CD4-positive, alpha-beta T cell treated with Interferon alpha-2 for 1 hour (primary cell): ENCODE measurements around the gene MYEOV.

Experiments used
- DNase-seq, 2 donors: peaks; one replicate each; pipeline ENCODE4 v3.0.0-alpha.2; 2020 to 2022

MYEOV gene

DNA sequence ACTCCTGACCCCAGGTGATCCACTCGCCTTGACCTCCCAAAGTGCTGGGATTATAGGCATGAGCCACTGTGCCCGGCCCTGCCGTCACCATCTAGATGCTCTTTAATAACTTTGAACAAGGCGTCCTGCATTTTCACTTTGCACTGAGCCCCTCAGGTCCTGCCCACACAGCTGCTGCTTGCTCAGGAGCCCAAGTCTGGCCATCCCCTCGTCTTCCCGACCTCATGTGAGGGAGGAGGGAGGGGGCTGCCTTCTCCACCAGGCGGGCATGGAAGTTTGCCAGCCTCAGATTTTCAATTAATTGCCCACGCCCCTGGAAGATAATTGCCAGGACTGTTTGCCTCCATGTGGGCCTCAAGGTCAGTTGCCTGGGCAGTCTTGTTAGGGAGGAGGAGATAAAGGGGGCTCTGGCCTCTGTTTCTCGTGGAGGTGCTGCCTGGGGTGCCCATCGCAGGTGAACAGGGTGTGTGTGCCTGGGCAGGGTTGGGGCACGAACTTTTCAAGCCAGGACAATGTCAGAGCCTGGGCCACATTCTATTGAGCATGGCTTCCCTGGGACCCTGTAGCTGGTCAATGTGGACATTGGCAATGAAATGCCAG lies 27.9 kb upstream of the MYEOV start:
- DNase-seq, result no peak

DNA sequence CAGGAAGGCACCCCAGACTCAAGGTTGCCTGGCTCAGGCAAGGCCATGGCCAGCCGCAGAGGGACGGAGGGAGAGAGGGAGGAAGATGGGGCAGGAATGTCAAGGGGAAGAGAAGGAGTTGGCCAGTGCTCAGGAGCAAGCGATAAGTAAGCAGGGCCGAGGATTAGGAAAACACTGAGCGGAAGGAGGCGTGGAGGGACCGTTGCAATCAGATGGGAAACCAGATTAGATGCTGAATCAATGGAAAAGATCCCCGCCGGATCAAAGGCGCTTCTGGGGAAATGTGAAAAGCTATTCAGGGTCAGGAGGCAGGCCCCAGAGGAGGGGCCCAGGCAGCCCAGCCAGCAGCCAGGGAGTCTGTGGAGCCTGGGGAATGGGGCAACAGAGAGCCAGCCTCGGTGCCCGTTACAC lies 26.6 kb upstream of the MYEOV start:
- DNase-seq, result no peak

DNA sequence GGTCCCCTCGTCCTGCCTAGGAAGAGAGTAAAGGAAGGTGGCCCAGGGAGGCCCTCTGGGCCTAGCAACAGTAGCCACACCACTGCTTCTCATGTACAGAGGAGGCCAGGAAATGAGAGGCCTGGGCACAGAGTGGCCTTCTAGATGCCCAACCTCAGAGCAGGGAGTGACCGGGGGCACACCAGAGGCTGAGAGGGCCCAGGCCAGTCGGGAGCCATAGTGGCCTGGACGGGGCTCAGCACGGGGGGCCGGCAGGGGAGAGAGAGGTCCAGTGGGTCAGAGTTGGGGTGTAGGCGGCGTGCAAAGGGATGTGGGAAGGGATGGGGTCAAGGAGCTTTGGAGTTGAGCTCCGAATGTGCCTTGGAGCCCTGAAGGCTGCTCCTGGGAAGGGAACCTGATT lies 25.0 kb upstream of the MYEOV start:
- no peak for DNase-seq

DNA sequence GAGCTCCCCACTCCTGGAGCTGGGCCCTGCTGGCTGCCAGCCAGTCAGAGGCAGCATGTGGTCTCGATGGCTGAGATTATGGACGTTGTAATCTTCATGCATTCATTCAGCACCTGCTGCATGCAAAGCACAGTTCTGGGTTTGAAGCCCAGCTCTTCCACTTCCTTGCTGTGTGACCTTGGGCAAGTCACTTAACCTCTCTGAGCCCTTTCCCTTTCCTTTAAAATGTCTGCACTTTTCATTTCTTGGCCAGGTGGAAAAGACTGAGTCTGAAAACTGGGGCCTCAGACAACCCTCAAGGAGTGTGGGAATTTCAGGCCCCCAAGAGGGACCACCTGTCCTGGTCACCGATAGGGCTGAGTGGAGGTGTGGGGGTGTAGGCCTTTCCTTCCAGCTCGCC lies 24.6 kb upstream of the MYEOV start:
- no peak for DNase-seq

DNA sequence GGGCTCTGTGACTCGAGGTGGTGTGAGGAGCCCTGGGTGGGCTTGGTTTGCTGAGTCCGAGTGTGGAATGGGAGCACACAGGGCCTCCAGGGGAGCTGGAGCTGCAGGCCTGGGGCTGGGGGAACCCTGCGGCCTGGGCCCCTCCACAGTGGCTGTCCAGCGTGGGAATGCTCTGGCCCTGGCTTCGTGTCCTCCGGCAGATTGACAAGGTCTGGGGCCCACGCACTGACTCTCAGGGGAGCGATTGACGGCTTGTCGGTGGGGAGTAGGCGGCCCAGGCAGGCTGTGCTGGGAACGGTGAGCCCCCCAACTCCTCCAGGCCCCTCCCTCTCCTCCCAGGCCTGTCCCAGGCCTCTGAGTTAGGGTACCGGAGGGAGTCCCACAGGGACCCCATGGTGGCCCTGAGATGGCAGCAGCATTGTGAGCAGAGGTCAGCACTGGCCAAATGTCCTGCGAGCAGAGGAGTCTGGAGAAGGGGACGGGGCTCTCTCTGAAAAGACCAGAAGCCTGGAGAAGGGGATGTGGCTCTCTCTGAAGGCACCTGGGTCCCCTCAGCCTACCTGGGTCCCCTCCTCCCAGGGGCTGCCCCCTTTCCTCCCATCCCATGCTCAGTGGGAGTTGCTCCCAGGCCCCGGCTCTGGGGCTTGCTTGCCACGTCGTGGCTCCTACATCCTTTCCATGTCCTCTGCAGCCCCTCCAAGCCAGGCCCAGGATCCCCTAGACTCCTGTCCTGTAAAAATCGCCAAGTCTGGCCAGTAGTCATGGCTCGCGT lies 23.8 kb upstream of the MYEOV start:
- DNase-seq, result no peak

DNA sequence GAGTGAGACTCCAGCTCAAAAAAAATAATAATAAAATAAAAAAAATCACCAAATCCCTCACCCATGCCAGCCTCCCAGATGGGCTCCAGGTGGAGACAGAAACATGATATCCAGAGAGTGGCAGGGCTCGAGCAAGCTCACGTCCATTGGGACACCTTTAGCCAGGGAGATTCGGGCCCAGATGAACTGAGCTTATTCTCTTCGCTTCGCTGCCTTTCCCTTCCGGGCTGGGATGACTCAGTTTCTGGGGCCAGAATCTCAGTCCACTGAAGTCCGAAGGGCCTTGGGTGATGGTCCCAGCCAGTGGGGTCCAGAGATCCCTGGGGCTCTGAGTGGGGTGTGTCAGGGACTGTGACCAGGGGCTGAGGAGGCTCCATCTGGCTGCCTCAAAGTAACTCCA lies 23.0 kb upstream of the MYEOV start:
- no peak for DNase-seq

DNA sequence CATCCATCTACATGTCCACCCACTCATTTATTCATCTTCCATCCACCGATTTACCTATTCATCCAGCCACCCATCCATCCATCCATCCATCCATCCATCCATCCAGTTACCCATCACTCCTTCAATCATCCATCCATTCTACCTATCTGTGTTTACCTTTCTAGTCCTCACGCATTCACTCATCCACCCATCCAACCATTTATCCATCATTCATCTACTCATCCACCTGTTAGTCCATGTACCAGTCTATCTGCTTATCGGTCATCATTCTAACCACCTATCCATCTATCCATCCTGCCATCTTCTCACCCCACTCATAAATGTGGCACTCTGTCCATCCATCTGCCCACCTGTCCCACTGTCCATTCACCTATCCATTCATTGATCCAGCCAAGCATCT lies 21.9 kb upstream of the MYEOV start:
- no peak for DNase-seq

DNA sequence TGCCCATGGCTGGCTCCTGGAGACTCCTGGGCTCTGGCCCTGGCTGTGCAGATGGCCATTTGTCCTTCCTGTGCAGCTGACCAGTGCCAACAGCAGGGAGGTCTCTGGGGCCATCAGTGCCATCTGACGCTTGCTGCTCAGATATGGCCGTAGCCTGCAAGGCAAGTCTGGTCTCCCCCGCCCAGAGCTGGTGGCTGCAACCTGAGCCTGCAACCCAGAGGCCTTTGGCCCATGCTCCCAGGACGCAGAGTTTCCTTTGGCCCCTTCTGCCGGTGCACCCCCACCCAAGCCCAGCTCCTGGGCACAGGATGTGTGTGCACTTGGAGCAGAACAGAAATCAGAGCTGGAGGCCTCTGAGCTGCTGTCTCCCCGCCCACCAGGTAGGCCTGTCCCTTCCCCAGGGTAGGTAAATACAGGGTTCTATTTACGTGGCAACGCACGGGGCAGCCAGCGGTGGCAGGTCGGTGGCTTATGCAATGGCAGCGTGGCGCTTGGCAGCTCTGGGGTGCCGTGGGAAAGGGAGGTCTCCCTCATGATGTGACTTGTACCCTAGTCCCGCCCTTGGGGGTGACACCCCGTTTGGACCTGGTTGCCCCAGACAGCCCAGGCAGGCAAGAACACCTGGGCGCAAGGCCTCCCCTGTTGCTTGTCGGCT lies 21.0 kb upstream of the MYEOV start:
- no peak for DNase-seq

DNA sequence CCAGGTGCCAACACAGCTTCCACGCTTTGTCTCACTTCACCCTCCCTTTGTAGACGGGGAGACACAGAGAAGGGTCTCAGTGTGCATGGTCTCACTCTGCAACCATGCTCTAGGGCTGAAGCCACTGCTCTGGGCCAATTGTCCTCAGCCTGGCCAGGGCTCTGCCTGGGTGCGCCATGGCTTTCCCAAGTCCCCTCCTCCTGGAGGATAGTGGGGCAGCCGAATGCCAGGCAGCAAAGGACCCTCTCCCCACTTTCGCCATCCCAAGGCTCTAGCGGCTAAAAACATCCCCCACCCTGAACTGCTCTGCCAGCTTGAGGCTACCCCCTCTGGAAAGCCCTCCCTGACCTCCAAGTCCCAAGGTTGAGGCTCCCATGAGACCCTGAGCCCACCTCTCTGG lies 20.4 kb upstream of the MYEOV start:
- DNase-seq, result no peak

DNA sequence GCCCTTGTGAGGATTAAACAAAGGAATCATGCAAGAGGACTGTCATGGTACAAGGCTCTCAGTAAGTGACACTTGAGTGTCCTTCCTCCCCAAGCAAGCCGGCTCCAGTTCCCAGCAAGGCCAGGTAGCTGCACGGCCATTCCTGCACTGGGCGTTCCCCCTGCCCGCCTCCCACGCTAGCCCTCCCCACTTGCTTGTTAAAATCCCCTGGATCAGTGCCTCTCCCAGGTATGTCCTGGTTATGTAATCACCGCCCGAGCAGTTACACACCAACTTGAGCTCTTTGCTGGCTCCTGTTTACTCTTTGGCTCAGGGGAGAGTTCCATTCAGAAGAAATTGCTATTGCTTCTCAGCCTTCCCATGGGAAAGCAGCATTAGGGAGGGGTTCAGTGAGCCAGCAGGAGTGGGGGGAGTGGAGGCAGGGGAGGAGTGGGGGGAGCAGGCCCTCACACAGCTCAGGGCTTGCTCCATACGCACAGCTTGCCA lies 19.4 kb upstream of the MYEOV start:
- no peak for DNase-seq

DNA sequence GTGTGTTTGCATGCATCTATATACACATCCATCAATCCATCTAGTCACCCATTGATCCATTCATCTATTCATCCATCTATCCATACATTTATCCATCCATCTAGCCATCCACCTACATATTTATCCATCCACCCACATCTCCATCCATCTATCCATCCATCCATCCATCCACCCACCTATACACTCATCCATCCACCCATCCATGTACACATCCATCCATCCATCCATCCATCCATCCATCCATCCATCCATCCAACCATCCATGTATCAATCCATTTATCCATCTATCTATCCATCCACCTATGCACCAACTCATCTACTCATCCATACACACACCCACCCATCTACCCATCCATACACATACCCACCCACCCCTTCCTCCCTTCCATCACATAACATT lies 18.8 kb upstream of the MYEOV start:
- DNase-seq, result no peak

DNA sequence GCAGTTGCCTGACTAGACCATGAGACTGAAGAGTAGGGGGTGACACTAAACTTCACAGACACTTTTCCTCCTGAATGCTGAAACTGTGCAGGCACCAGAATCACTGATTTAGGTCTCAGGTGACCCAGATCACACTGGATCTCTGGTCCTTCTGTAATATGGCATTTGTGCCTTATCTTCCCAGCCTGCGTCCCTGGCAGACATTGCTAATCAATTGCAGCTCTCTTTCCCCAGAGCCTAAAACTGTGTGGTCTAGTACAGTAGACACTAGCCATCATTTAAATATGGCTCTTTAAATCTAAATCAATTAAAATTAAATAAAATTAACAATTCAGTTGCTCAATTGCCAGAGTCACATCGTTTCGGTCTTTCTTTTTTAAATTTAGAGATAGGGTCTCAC lies 17.8 kb upstream of the MYEOV start:
- DNase-seq, result no peak

DNA sequence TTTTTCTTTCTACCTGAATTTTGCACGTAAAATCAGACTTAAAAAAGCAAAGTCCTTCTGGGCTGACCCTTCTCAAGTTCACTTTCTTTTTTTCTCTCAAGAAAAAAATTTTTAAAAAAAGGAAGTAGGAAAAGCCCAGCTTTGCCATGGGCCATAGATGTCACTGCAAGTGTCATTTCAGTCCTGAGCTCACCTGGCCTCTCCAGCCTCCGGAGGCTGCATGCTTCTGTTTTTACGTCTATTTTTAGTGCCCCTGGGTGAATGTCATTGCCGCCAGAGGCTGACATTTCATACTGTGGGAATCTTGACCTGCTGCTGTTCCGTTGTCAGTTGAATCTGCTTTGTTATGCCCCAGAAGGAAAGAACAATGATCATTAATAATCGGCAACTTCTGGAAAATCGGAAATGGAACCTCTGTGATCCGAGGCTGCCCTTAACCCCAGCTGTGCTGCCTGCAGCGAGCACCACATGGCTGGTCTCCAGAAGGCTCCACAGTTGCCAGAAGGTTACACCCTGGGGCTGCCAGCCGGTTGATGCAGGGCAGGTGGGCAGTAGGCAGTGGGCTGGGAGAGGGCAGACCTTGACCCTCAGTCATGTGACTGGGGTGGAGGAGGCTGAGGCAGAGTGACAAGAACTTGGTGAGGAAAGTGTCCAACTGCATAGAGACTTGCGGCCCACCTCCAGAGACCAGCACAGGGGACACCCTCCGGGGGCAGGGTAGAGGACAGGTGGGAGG lies 16.7 kb upstream of the MYEOV start:
- no peak for DNase-seq

DNA sequence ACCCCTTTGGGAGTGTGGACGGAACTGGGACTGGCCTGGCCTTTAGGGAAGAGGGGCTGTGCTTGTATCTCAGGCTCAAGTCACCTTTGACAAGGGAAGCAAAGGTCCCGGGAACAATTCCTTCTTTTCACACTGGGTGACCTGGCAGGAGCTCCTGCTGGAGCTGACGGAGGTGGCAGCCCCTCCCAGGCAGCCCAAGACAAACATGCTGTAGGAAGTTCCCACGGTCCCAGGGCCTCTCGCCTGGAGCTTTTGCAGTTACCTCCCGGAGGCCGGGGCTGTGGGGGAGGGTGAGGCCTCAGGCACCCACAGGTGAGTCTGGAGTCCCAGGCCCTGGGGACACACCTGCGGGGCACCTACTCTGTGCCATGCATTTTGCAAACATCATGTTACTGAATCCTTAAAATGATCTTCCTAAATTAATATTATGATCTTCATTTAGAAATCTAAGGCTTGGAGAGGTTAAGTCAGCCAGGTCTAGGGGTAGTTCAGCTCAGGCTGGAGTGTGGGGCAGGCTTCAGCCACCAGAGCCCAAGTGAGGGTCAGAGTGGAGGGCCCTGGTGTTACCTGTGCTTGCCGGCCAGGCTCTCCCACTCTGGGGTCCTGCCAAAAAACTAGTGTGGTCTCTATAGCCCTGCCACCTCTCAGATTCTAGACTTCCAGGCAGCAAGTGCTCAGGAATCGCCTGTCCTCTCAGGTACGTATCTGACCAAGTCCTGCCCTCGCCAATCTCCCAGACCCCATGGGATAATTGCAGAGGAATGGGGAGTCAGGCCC lies 15.7 kb upstream of the MYEOV start:
- no peak for DNase-seq

DNA sequence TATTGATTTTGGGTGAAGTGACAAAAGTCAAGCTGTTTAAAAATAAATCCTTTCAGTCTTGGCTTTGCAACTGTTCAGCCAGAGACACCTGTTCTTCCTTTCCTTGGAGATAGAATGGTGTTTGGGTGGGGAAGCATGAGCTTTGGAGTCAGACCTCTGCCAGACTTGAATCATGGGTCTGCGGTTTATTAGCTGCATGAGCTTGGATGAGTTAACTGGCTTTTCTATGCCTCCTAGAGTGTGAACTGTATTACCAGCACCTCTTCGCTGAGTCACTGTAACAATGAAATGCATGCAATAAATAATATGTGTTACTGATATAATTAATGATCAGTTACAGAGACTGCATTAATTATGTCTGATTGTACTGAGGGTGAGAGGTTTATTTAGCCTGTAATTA lies 13.5 kb upstream of the MYEOV start:
- DNase-seq, result no peak

DNA sequence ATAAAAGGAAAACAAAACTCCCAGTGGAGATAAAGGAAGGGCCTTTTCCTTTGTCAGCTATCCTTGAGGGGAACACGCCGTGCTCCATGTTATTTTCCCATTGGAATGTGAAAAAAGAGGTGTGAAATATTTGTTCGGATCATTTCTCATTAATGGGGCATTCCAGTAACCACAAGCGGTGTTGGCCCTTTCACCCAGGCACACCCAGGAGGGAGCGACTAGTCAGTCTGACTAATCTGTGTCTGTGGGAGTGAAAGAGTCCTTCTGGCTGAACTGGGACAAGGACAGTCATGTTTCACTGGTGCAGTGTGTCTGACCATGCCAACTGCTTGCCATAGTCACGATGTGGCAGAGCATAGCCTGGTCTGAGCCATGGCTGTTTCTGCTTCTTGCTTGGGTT lies 13.0 kb upstream of the MYEOV start:
- no peak for DNase-seq

DNA sequence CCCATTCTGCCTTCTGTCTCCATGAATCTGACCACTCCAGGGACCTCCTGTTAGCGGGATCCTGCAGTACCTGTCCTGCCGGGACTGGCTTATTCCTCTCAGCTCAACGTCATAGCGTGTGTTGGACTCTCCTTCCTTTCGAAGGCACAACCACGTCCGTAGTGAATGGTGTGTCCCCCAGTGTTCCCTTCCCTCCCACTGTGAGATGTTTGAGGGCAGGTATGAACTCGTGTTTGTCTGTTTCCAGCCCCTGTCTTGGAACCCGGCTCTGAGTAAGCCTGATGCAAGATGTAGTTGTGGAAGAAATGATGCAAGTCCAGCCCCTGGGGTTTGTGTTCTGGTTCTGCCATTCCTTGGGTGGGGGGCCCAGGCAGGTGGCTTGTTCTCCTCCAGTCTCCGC lies 10.5 kb upstream of the MYEOV start:
- DNase-seq, result no peak

DNA sequence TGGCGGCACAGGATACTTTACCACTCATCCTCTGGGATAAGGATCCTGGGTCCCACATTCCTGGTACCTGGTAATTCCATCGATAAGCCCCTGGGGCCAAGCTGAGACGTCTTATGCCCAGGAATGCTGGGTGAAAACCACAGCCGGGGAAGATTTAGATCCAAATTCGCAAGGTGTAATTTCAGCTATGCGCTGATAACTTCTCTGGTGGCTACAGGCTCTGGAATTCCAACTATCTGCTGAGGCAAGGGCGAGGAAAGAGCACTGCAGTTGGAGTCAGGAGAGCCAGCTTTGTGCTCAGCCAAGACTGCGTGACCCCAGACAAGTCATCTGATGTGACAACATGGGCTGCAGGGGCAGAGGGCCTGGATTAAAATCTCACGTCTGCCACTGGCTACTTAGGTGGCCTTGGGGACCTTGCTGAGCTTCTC lies 9.9 kb upstream of the MYEOV start:
- no peak for DNase-seq

DNA sequence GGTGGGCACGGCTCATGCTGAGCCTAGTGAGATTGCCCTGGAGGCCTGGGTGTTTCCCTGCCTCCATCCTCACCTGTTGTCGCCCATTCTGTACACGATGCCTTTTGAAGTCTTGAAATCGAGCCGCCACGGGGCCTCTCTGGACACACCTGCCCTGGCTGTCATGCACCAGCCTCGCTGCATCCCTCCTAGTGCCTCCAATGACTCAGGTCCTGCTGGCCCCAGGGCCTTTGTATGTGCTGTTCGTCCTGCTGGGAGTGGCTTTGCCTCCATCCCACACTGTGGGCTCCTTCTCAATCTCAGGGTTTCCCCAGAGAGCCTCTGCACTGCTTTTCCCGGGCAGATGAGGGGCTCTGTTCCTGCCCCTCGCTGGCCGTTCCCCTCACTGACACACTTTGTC lies 8.9 kb upstream of the MYEOV start:
- DNase-seq, result no peak

DNA sequence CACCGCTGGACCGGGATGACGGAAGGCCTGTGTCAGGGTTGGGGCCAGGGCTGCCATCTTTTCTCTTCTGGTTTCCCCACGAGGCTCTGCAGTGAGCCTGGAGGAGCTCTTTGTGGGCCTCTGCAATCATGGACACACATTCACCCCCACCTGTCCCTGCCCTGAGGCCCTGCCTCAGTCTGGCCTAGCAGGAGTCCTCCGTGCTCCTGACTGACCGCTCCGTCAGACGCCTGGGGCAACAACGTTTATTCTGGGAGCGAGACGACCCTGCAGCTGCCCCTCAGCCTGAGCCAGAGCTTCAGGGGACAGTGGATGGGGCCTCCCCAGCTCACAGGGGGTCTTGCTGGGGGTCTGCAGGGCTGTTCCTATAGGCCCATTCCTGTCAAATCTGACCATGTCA lies 8.2 kb upstream of the MYEOV start:
- DNase-seq, result no peak

DNA sequence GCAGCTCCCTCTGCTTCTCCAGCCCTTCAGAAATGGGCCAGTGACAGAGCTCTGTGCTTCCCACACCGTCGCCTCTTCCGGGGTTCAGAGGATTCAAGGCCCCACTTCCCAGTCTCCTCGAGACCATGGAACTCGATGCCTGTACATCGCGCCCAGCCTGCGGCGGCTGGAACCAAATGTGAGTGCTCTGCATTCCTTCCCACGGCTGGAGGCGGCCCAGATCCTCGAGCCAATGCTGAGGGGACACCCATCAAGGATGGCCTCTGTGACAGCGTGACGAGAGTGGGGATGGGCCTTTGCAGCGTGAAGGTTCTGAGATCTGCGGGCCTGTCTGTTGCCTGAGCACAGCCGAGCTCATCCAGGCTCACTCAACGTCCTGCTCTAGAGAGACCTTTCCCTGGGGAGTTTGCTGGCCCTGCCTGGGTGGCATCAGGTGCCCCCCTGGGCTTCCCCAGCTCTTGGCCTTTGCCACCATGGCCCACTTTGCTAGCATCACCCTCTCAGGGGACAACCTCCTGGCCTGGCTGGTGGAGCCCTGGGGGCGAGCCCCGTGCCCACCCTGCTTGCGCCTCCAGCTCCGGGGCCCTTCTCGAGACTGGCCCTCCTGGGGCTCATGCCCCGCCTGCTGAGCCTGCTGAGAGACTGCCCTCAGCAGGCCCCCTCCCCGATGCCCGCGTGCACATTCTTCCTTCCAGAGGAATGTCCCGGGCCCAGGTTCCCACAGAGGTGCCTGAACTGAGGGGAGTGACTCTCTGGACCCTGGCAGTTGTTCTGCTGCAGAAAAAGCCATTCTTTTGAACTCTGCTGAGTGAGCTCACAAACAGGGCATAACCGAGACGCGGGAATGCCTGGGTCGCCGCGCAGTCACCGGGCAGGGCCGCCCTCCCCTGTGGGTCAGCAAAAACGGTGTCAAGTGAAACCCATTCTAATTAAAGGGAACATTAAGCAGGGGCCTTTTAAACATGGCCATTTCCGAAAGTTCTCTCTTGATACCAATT lies 7.3 kb upstream of the MYEOV start:
- DNase-seq, result no peak
